Suppressor macrophage treated with lipopolysaccharide for 4 hours (primary cell): ENCODE data around the gene GALNT18.

Experiments
- DNase-seq: peaks from one replicate; pipeline ENCODE4 v3.0.0-alpha.2; 2020

The GALNT18 gene

DNA sequence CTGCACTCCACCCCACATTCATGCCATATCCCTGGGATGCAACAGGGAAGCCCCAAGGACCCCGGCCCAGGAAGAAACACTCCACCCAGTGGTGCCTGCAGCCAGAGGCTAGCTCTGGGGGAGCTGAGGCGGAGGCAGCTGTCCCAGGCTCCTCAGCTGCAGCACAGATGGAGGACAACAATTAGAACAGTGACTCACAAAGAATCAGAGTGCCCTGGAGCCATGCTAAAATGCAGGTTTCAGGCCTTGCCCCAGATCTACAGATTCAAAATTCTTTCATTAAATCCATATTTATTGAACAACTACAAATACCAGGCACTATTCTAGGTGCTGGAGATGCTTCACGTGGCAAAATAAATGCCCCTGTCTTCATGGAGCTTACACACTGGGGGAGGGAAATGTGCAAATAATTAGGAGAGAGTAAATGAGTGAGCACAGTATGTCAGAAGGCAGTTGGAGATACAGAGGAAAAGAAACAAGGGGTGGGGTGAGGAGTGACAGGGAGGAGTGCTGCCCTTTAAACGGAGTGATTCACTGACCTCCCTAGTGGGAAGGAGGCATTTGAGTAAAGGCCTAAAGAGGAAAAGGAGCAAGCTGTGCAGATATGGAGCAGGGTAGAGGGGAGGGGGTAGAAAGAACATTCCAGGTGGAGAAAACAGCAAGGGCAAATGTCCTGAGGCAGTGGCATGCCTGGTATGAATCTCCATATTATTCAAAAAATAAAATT, 195.4 kb downstream of the GALNT18 start:
- no peak for DNase-seq

DNA sequence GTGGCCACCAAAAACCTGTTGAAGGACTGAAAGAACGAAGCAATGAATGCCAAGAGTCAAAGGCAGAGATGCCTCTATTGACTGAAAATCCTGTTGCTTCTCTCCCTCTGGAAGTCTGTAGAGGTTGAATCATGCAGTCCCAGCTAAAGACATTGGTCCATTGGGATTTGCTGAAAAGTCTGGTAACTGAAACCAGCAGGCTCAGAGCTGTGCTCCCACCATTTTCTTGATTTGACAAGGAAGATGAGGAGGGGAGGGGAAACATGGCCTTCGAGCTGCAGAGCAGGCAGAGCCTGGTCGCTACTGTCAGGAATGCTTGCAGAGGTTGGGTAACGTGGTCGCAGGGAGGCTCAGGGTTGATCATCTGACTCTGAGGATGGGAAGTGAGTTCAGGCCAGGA, 196.0 kb downstream of the GALNT18 start:
- DNase-seq = no peak

DNA sequence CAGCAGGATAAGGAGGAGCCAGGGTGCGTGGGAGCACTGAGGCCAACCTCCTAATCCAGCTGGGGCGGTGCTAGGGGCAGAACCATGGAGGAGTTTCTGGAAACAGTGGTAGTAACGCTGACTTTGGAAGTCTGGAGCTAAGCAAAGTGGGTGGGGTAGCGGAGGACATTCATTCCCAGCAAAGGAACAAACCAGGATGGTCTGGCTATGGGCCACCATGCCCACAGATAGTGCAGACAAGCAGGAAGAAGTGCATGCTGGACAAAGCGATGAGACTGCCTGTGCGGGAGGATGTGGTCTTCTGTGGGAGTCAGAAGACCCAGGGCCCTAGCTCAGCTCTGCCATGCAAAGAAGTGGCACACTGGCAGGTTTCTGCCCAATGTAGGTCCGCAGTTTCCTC, 197.1 kb downstream of the GALNT18 start:
- no peak for DNase-seq

DNA sequence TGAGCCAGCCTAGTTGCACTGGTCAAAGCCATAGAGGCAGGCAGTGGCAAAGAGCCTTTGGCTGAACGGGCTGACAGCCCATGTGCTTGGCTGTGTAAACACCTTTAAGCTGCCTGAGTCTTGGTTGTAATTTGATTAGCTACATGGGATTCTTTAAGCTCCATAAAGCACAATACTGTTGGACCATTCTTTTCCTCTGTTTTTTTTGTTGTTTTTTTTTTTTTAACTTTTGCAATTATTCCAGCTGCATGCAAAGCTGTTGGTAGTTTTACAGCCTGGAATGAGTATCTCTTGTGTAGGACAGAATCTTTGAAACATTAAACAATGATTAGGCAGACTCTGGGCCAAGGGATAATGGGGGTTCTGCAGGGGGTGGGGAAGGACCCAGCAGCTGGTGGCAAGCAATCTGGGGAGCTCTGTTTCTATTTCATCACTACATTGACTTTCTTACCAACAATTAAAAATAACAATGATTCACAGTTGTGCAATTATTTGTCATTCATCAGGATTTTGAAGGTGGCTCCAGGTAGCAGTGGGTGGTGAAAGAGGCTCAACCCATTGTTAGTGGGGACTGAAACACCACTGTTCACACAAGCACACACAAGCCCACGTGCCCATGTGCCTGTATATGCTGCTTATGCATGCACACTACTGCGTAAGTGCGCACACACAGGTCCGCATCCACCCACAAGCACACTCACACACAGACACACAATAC, 199.2 kb downstream of the GALNT18 start:
- DNase-seq = no peak

DNA sequence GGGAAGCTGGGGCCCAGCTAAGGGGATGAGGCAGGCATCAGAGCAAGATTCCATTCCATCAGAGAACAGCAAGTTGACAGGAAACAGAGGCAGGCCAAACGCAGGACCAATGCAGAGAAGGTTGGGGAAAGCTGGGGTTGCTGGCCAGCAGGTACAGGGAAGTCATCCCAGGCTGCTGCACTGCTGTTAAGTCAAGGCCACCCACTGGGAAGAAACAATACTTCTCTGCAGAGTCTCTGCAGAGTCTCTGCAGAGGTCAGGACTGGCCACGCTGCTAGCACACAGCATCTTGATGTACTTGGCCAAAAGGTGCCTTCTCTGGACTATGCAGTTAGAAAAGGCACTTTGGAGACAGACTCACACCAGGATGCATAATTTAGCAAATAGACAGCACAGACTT, 200.3 kb downstream of the GALNT18 start:
- no peak for DNase-seq

DNA sequence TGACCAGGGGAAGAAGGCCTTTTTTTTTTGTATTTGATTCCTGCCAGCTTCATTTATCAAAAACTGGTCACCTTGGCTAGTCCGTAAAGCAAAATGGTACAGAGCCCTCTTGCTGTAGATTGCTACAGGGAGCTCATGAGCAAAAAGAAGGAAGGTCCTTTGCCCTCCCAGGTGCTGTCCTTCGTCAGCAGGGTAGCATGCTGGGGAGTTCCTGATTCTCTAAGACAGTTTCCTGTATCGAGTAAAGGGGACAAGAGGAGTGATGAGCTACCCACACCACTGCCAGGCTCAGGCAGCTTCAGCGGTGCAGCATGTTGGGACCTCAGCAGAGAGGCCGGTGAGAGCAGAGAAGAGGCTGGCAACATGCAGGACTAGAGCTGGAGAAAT, 200.9 kb downstream of the GALNT18 start:
- DNase-seq = no peak

DNA sequence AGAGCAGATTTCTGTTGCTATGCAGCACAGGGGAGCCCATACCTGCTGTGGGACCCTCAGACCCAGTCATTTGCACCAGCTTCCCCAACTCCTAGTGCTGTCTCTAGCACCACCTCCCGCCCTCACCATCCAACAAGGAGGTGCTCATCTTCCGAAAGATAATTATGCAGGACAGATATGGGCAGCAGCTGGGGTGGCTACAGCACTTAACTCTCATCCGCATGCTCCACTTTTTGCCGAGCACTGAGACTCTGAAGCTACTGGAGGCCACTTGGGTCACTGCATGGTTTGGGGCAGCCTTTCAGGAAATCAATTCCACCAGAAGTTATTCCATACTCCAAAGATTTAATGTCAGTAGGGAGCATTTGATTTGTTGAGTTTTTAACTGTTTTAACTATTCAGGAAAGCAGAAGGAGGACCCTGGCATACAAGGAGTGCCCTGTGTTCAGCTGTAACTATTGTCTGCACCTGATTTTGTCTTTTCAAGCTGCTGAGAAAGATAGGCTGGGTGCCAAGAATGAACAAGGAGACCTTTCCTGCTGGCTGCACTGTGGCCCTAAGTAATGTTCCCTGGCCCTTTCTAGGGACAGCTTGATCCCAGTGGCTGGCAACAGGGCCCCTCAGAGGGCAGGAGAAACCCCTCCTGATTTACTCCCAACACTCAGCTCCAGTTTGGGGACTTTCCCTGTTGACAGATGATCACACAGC, 201.5 kb downstream of the GALNT18 start:
- no peak for DNase-seq

DNA sequence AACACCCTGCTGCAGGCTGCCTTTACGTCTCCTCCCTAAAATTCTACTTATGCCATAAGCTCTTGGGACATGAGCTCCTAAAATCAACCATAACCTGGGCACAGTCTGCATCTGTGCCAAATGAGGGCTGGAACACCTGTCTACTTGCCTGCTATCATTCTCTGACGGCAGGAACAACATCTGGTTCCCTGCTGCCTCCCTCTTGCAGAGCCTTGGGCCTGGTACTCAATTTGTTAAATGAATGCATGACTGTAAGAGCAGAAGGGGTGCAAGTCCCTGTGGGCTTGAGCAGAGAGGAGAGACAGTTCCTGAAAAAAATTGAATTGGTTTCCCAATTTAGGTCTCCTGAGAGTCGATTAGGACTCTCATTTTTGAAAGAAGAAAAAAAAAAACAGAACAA, 202.1 kb downstream of the GALNT18 start:
- no peak for DNase-seq

DNA sequence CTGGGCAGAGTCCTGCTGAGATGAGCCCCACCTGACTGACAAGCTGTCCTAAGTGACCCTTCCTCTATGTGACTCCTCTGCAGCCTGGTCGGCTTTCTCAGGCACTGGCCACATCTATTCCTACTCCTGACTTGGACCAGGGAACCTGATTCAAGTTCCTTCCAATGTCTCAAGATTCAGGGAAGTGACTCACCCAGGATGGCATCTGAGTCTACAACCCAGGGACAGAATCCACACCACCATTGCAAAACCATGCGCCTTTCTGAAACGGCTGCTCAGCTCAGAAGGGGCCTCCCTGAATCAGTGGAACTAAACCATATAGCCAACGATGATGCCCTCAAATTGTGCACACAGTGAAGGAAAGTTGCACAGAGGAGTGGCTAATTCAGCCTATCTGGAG, 204.9 kb downstream of the GALNT18 start:
- DNase-seq = peak; percentile 64

DNA sequence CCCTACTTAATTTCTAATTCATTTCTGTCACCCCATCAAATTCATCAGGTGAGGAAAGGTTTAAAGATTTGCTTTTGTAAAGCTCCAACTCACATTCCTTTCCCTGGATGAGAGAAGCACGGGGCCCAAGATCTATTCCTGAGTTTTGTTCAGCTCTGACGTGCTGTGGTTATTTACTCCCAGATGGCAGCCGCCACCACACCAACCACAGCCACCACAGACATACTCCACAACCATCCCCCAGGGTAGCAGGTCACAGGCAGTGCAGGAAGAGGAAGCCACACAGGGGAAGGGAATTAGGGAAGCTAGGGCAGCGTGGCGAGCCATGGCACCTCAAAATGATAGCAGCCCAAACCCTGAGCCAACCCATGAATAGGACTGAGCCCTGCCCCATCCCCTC, 205.3 kb downstream of the GALNT18 start:
- DNase-seq = peak; percentile 67

DNA sequence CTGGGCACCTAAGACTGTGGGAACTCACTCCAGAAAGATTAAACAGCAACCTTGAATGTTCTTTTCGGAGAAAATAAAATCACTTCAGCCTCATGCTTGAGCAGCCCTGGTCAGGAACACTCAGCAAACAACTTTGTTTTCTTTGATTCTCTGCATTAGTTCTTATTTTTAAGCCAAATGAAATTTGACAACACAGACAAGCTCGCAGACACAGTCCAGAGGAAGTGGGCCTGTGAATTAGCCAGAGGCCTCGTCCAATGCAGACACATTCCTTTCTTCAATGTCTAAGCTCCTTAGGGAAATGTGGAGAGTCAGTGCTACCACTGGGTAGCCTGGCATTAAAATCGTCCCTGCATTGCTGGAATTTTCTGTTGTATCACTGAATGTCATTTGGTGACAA, 205.9 kb downstream of the GALNT18 start:
- no peak for DNase-seq

DNA sequence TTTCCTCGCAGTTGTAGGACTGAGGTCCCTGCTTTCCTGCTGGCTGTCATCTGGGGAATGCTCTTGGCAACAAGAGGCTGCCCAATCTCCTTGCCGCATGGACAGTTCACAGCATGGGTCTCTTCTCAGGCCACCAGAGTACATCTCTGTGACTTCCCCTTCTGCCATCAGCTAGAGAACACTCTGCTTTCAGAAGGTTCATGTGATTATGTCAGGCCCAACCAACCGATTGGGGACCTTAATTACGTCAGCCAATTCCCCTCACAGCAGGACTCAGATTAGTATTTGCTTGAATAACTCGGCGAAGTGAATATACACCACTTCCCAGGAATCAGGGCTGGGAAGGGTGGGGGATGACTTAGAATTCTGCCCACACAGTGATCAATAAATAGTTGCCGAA, 206.8 kb downstream of the GALNT18 start:
- no peak for DNase-seq

DNA sequence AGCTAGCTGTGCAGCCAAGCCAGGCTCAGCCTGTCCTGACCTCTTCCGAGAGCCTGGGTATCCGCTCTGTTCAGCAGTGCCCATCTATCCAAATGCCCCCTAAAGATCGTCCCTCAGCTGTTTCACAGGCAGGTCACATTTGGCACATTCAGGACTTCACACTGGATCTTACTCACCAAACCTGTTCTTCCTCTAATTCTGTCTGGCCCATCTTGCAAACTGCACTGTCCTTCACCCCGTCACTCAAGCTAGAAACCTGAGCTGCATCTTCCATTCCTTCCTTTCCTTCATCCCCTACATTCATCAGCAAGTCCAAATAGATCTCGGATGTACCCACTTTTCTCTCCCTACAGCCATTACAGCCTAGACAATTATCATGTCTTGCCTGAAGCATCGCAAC, 208.0 kb downstream of the GALNT18 start:
- DNase-seq = no peak

DNA sequence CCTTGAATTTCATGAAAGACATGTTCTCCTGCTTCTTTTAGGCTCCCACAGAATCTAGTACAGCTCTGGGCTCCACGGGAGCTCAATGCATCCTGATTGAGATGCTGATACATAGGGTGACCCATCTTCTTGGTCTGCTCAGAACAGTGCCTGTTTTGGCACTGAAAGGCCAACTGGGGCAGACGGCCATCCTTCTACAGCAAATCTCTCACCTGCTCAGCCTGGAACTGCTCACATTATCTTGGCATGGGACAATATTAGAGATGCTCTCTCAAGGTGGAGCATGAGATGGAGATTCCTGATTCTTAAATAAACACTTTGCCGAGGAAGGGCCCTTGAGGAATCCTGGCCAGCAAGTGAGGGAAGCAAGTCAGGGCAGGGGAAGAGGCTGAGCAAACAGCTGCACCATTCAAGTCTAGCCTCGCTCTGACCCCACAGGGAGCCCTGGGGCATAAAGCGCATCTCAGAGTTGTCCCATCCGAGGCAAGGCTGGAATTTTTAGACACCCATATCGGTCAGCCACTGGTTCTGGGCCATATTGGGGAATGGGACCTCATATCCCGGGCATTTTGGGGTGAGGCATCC, 210.3 kb downstream of the GALNT18 start:
- DNase-seq = no peak

DNA sequence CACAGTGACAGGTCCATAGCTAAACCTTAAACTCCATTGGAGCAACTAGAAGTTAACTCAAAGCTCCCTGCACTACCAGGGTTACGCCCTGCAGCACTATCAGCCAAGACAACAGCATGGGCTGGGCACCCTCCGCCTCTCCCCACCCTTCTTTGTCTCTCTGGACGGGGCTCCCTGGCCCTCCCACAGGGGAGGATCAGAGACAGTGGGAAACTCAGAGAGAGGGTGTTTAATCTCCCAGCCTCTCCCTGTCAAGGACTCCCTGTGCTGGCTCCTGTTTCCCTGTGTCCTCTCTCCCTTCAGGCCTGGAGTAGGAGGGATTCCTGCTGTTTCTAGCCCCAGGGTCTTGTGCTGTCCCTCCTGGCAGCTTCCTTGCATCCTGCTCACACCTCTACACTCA, 211.9 kb downstream of the GALNT18 start:
- no peak for DNase-seq

DNA sequence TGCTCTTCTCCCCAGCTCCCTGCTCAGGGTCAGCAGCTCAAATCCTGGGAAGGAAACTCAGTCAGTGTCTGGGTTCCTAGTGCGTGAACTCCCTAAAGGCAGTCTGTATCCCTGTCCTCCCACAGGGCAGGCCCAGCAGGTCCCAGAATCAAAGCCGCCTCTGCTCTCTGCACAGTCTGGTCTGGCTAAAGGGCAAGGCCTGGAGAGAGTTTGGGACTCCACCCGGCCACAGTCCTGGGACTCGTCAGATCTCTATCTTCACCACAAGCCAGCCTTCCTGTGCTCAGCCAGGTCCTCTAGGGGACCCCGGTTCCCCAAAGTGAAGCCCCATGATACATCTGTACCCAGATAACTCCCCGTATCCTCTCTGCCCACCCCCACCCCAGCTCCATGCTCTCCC, 212.6 kb downstream of the GALNT18 start:
- no peak for DNase-seq

DNA sequence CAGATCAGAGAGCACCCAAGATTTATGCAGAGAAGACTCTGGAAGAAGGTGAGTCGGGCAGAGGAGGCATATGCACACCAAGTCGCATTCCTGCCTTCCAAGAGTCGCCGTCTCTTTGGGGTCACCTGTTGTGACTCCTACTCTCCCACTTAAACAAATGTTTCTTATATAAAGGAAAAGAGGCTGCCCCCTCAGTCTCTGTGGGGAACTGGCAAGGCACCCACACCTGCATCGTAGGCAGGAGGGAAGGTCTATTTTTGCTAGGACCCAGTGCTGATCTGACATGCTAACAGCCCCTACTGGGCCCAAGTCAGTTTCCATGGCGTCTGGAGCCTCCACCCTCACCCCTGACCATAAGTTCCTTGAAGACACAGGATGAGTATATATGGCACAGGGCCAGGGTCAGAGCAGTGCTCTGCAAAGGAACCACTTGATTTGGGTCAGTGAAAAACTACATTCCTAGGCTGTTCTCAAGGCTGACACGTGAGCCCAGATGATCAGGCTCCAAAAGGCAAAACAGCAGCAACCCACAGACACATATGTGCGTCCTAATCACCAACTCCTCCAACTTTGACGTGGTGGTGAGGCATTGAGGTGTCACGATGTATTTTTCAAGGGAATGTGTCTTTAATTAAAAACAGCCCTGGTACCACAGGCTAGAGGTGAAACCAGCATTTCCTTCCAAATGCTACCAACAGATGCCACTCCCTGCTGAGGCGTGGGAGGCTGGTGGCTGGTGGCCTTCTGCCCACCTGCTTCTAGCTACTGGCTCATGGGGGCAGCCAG, 213.2 kb downstream of the GALNT18 start:
- no peak for DNase-seq

DNA sequence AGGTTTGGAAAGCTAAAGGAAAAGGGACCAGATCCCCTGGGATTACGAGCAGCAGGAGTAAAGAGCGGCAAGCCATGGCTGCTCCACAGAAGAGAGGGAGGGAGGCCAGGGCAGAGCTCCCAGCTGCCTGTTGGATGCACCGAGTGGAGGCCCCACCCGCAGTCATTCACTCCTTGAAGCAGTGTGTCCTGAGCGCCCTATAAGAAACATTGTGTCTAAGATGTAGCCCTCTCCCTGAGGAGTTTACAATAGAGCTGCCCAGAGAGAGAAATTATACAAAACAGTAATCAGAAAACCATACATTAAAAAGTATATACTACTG, 214.1 kb downstream of the GALNT18 start:
- no peak for DNase-seq

DNA sequence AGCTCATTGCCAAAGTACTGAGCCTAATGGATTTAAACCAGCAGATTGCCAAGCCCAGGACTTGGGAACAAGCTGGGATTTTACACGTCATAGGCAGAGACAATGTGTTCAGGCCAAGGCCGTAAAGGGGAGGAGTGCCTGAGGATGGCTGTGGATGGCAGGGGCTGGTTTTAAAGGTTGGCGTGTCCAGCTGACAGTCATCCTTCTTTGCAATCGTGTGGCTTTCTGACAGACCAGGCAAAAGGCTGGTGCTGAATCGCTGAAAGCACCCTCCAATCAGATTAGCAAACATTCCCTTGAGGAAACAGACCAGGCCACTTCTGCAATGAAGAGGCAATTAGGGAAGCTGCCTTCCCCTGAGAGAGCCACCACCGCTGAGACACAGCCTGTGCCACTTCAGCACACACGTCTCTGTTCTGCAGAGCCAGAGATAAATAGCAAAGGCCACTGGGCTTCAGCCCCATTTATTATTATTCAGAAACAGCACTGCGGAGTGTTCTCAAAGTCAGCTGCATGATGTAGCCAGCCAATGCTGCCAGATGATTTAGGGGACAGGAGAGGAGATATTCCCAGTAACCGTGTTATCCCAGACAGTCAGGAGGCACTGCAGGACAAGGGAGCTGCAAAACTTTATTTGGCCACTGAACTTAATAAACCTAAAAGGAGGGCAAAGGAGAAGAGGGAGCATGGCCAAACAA, 214.6 kb downstream of the GALNT18 start:
- peak; percentile 37 for DNase-seq

DNA sequence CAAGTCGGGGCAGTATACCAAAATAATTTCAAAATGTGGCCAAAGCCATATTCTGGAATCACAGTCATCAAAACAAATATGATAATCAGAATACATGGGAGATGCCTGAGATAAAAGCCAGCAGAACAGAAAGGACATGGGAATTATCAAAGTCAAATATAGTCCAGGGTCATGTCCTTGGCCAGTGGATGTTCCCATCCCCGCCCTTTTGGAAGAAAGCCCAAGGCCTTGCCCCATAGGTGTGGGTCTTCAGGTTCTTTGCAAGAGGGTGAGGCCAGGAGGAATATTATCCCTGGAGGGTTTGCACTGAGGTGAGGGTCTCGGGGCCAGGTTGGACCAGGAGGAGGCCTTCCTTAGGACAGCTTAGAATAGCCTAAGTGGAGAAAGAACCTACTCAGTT, 215.2 kb downstream of the GALNT18 start:
- no peak for DNase-seq

DNA sequence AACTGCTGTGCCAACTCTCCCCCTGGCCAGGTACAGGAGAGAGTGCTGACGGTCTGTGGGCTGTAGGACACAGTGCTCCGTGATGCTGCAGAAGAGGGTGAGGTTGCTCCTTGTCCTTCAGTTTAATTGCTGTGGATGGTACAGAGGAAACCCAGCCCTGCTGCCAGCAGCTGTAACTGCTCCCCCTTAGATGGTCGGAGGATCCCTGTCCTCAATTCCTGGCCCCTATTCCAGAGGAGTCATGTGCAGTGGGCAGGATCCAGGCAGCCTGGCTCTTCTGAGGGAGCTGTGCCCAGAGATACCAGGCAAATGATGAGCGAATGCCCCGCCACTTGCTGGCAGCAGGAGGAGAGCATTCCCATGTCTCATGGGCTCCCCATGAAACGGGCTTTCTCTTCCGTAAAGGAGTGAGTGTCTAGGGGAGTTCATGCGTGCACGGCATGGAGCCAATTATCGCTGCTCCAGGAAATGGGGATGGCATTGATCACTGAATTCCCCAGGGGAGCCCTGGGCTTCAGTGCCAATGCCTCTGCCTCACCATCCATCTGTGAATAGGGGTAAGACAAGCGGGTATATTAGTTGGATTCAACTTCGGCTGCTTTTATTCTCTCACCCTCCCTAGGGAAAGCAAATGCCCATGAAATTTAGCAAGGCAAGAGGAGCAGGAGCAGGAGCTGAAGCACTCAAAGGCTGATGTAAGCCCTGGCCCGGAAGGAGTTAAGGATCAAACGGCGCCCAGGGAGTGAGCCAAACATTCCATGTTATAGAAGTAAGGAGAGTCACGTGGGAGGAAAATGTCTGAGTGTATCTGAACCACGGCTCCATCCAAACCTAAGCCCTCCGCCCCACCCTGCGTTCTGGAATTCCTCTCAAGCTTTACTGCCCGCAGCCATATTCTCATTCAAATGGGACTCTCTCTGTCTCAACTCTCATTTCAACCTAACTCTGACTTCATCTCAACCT, 217.8 kb downstream of the GALNT18 start:
- no peak for DNase-seq
